Occipital lobe (tissue), 2 donors: Measurements from ENCODE around the gene LTO1. TPM values are rescaled to one million over a fixed set of nuclear protein-coding genes. Genes with fewer than 3 reads are reported as not detected.
A peak's percentile ranks its signal among the peaks of the same experiment; 100 is the strongest.

Experiments
- DNase-seq: peaks from one replicate; lab custom pipeline; 2025; lab: John Stamatoyannopoulos, UW
- total RNA-seq: library from RNA; depleted of rRNA; stranded (reverse); fragments of >200 nt; gene quantifications from one replicate; pipeline ENCODE4 v1.2.3, GENCODE V29; 2014

Gene LTO1
- total RNA-seq, 1 donor from 2014 or later, result 17.9 TPM

GRCh38 chr11:69682221-69682620, 7.1 kb upstream of the LTO1 start:
- DNase-seq, result no peak

GRCh38 chr11:69680688-69681087, 5.5 kb upstream of the LTO1 start:
- DNase-seq, result no peak

- DNase-seq, result no peak
These were observed 2.6 kb upstream of the LTO1 start for GRCh38 chr11:69677749-69678148.

- DNase-seq, result no peak
These were observed 777 bp downstream of the LTO1 start for GRCh38 chr11:69674267-69674885.

GRCh38 chr11:69671734-69672465, 3.3 kb downstream of the LTO1 start:
- no peak for DNase-seq

- peak; percentile 83 for DNase-seq
These were observed 4.9 kb downstream of the LTO1 start for GRCh38 chr11:69670158-69670845.

- DNase-seq, result no peak
These were observed 5.7 kb downstream of the LTO1 start for GRCh38 chr11:69669486-69669885.

- no peak for DNase-seq
These were observed 7.2 kb downstream of the LTO1 start for GRCh38 chr11:69667619-69668604.

- DNase-seq, result no peak
These were observed 8.2 kb downstream of the LTO1 start for GRCh38 chr11:69666752-69667536.

- no peak for DNase-seq
These were observed 8.9 kb downstream of the LTO1 start for GRCh38 chr11:69666261-69666660.

- no peak for DNase-seq
These were observed 9.5 kb downstream of the LTO1 start for GRCh38 chr11:69665669-69666068.

- no peak for DNase-seq
These were observed 10.3 kb downstream of the LTO1 start for GRCh38 chr11:69664901-69665300.

GRCh38 chr11:69664103-69664775, 10.9 kb downstream of the LTO1 start:
- no peak for DNase-seq

GRCh38 chr11:69663326-69663725, 11.8 kb downstream of the LTO1 start:
- DNase-seq, result no peak

GRCh38 chr11:69662806-69663205, 12.3 kb downstream of the LTO1 start:
- no peak for DNase-seq

- no peak for DNase-seq
These were observed 13.0 kb downstream of the LTO1 start for GRCh38 chr11:69662021-69662698.

- DNase-seq, result no peak
These were observed 13.8 kb downstream of the LTO1 start for GRCh38 chr11:69661413-69661715.

- no peak for DNase-seq
These were observed 15.1 kb downstream of the LTO1 start for GRCh38 chr11:69660001-69660500.

GRCh38 chr11:69659591-69659990, 15.6 kb downstream of the LTO1 start:
- DNase-seq, result no peak
